Calu3 (cell line): ENCODE data around the gene BPNT1. TPM values are rescaled to one million over a fixed set of nuclear protein-coding genes. Genes with fewer than 3 reads are reported as not detected.
"Not testable (repeated sequence)": the region's sequence is repeated elsewhere in the genome, so short reads cannot be mapped to it uniquely, and the experiment has no call there.

Experiments used
- BruUV-seq: library from RNA; stranded (reverse); fragments of 400-500 nt; replicated peaks from 2 replicates; lab custom pipeline; 2021; lab: Mats Ljungman, UMichigan
- CTCF ChIA-PET: fragments of 300-600 bp; sonication (Branson Sonifier 250); formaldehyde crosslinking; loops from one replicate; lab custom pipeline; 2022; ENCODE audit warnings: antibody characterized with exemption; lab: Charles Lee
- DNase-seq: peaks from one replicate; pipeline ENCODE4 v3.0.0; 2022
- H3K27ac Mint-ChIP-seq: one replicate; pipeline ENCODE4 v1.8.0; 2022; ENCODE audit warnings: mixed read lengths; ENCODE audit not compliant: unreplicated experiment
- H3K27me3 Mint-ChIP-seq: one replicate; pipeline ENCODE4 v1.8.0; 2022; ENCODE audit warnings: mixed read lengths; ENCODE audit not compliant: unreplicated experiment
- H3K36me3 Mint-ChIP-seq: one replicate; pipeline ENCODE4 v1.8.0; 2022; ENCODE audit warnings: mild to moderate bottlenecking, moderate library complexity, mixed read lengths; ENCODE audit not compliant: insufficient read depth, unreplicated experiment
- H3K4me1 Mint-ChIP-seq: one replicate; pipeline ENCODE4 v1.8.0; 2022; ENCODE audit warnings: mild to moderate bottlenecking, low read depth, mixed read lengths; ENCODE audit not compliant: unreplicated experiment
- H3K4me3 Mint-ChIP-seq: one replicate; pipeline ENCODE4 v1.8.0; 2022; ENCODE audit warnings: mild to moderate bottlenecking, low read depth, moderate library complexity, mixed read lengths; ENCODE audit not compliant: unreplicated experiment
- H3K9me3 Mint-ChIP-seq: one replicate; pipeline ENCODE4 v1.8.0; 2022; ENCODE audit warnings: low read depth, mixed read lengths; ENCODE audit not compliant: unreplicated experiment
- intact Hi-C: fragments of 100-400 bp; cut with micrococcal nuclease; formaldehyde crosslinking; loops from one replicate; pipeline ENCODE4 v1.10.0; 2022; ENCODE audit not compliant: unreplicated experiment
- total RNA-seq: library from RNA; stranded (reverse); gene quantifications from 2 replicates; pipeline ENCODE4 v1.2.3, GENCODE V29; 2022
- TF ChIP-seq, protein P1 (sequence below): fragments of 200-600 bp; IDR thresholded peaks from one replicate; pipeline ENCODE4 v1.8.0; 2022; ENCODE audit warnings: antibody characterized with exemption; ENCODE audit not compliant: unreplicated experiment

Gene BPNT1
- total RNA-seq, 1 experiment from 2014 or later: 46.9 TPM

DNA sequence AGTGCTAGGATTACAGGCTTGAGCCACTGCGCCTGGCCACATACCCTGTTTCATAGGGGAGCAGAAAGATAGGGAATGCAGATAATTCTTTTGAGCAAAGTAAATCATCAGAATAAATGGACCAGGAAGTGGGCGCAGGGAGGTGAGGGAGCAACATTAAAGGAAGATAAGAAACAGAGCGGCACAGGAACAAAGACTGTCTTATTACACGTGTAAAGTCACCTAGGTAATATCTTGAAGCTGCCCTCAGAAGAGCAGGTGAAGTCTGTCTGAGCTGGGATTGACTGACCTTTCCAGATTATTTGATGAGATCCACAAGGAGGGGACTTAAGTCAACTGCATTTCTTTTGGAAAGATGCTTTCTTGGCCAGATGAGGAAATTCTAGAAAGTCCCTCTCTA, 50.9 kb downstream of the BPNT1 start:
- H3K4me3 Mint-ChIP-seq: no peak overlapping the region
- H3K27me3 Mint-ChIP-seq: no peaks in the 10 kb centered on the region
- peaks cover 66% of the 10 kb centered on the region for H3K36me3 Mint-ChIP-seq
- intact Hi-C loops: no loop called here
- no peak for DNase-seq
- TF ChIP-seq, protein P1, sequence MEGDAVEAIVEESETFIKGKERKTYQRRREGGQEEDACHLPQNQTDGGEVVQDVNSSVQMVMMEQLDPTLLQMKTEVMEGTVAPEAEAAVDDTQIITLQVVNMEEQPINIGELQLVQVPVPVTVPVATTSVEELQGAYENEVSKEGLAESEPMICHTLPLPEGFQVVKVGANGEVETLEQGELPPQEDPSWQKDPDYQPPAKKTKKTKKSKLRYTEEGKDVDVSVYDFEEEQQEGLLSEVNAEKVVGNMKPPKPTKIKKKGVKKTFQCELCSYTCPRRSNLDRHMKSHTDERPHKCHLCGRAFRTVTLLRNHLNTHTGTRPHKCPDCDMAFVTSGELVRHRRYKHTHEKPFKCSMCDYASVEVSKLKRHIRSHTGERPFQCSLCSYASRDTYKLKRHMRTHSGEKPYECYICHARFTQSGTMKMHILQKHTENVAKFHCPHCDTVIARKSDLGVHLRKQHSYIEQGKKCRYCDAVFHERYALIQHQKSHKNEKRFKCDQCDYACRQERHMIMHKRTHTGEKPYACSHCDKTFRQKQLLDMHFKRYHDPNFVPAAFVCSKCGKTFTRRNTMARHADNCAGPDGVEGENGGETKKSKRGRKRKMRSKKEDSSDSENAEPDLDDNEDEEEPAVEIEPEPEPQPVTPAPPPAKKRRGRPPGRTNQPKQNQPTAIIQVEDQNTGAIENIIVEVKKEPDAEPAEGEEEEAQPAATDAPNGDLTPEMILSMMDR: no peak
- BruUV-seq: no TSS peak
- H3K9me3 Mint-ChIP-seq: no peaks in the 10 kb centered on the region
- H3K27ac Mint-ChIP-seq: peak overlapping the region; percentile 6
- H3K4me1 Mint-ChIP-seq: peaks cover 14% of the 10 kb centered on the region
- CTCF ChIA-PET: interaction anchor here (0.8 kb wide), 1 partner anchor 106 kb away, joined by 4 read pairs; no protein-coding TSS in a partner anchor

DNA sequence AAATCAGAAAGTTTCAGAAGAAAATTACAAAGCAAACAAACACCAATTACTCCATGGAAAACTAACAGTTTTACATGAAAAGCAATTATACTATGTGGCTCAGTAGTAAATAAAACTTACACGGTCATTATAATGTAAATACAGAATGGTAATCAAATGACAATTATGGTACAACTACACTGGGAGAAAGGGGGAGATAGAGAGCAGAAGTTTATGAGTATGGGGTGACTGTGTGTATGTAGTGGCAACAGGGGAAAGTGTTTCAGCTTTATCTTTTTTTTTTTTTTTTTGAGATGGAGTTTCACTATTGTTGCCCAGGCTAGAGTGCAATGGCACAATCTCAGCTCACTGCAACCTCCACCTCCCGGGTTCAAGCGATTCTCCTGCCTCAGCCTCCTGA, 51.8 kb downstream of the BPNT1 start:
- peaks cover 69% of the 10 kb centered on the region for H3K36me3 Mint-ChIP-seq
- H3K4me1 Mint-ChIP-seq, intact Hi-C loops, BruUV-seq, DNase-seq, H3K9me3 Mint-ChIP-seq, H3K4me3 Mint-ChIP-seq, H3K27me3 Mint-ChIP-seq, H3K27ac Mint-ChIP-seq: not testable (repeated sequence)
- CTCF ChIA-PET: interaction anchor here (0.7 kb wide), 1 partner anchor 495 kb away, joined by 3 read pairs; no protein-coding TSS in a partner anchor

DNA sequence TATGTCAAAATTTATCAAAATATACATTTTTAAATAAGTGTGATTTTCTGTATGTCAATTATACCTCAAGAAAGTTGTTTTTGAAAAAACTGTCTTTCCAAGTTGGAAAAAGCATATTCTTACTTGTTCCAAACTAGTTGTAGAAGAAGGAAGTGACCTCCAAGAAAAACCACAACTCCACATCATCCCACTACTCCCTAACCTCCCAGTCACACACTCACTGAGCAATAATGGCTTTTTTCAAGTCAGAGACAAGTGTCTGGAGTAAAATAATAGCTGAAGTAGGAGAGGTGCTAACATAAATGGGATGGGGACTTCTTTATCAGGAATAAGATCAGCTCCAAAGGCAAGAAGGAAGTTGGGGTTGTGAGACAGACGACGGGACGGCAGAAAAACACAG, 56.7 kb downstream of the BPNT1 start:
- H3K4me1 Mint-ChIP-seq: no peaks in the 10 kb centered on the region
- no peaks in the 10 kb centered on the region for H3K27me3 Mint-ChIP-seq
- BruUV-seq: no TSS peak
- DNase-seq: no peak
- no peaks in the 10 kb centered on the region for H3K9me3 Mint-ChIP-seq
- no peak overlapping the region for H3K4me3 Mint-ChIP-seq
- TF ChIP-seq, protein P1: no peak
- intact Hi-C loops: no loop called here
- H3K36me3 Mint-ChIP-seq: peaks cover 64% of the 10 kb centered on the region
- H3K27ac Mint-ChIP-seq: no peak overlapping the region
- CTCF ChIA-PET: no interaction called here

DNA sequence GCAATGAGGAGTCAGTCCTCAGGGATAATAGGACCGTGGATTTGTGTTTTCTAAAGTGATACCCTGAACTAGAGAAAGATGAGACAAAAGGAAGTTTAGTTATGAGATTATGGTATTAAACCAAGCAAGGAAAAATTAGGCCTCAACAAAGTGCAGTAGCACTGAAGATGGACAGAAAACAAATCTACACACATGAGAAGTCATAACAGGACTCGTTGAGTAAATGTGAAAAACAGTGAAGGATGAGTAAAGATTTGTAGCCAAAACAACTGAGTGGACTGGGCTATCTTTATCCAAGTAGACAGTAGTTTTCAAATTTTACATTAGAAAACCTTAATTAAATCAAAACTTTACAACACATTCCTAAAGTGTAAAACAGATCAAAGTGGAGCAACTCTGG, 58.3 kb downstream of the BPNT1 start:
- no peak overlapping the region for H3K4me3 Mint-ChIP-seq
- H3K4me1 Mint-ChIP-seq: no peaks in the 10 kb centered on the region
- CTCF ChIA-PET: interaction anchor here (0.6 kb wide), 1 partner anchor 399 kb away, joined by 3 read pairs; no protein-coding TSS in a partner anchor
- no peak overlapping the region for H3K27ac Mint-ChIP-seq
- BruUV-seq: no TSS peak
- H3K36me3 Mint-ChIP-seq: peaks cover 60% of the 10 kb centered on the region
- intact Hi-C loops: no loop called here
- DNase-seq: no peak
- H3K27me3 Mint-ChIP-seq: no peaks in the 10 kb centered on the region
- TF ChIP-seq, protein P1: no peak
- H3K9me3 Mint-ChIP-seq: no peaks in the 10 kb centered on the region

DNA sequence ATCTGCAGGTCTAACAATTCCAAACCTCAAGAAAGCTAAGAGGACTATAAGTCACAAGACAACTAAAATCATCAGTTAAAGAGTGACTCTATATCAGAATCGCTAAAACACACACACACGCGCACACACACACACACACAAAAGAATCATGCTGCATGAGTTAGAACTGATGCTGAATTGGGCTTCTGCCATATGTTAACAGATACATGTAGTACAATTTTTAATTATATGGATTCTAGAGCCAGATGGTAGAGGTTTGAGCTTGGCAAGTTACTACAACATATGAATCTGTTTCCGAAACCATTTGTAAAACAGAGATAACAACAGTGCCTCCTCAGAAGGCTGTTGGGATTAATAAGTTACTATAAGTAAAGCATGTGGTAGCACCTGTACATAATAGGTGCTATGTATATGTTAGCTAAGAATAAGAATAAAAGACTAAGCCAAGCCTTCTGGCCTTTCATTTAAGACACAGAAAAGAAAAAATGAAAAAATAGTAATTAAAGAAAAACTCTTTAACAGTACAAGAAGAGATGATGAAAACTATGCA, 61.2 kb downstream of the BPNT1 start:
- intact Hi-C loops: no loop called here
- Mint-ChIP-seq H3K4me3 (no peak overlapping the region), H3K27me3 (no peaks in the 10 kb centered on the region), H3K9me3 (no peaks in the 10 kb centered on the region), H3K27ac (no peak overlapping the region), H3K4me1 (no peaks in the 10 kb centered on the region), H3K36me3 (peaks cover 69% of the 10 kb centered on the region)
- DNase-seq: no peak
- TF ChIP-seq, protein P1: no peak
- CTCF ChIA-PET: no interaction called here
- no TSS peak for BruUV-seq
